Measurements from ENCODE around the gene ANO7.

DNA sequence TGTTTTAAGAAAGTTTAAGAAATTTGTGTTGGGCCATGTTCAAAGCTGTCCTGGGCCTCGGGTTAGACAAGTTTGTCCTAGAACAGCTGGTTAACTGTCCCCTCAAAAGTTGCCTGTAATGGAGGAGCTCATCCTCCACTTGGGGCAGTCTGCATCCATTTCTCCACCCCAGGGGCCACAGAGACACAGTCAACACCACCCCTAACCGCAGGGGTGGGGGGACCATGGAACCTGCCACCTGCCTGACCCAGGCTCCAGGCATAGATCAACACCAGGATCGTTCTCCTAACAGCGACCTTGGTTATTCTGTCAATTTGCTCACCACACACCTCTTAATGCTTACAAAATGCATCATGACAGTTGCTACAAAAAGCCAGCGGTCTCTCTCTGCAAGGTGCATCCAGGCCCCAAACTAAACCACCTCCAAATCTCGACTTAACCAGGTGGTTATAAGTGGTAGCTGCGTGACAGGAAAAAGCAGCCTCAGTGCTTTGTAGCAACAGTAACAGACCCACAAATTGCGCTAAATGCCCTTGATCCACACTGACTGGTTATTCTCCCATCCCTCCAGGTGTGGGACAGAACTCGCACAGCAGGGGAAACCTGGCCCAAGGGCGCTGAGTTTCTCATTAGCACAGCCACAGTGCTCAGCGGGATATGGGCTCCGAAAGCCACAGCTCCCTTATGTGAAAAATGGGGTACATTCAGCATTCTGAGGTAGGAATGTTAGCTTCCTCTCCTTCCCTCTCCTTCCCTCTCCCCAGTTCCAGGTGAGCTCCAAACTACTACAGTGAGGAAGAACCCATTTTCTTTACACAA is 79.0 kb downstream of the ANO7 start:
- no peak for TF ChIP-seq POLR2AphosphoS5 (IDR thresholded peaks at IDR 0.05)
- TF ChIP-seq, protein P1, sequence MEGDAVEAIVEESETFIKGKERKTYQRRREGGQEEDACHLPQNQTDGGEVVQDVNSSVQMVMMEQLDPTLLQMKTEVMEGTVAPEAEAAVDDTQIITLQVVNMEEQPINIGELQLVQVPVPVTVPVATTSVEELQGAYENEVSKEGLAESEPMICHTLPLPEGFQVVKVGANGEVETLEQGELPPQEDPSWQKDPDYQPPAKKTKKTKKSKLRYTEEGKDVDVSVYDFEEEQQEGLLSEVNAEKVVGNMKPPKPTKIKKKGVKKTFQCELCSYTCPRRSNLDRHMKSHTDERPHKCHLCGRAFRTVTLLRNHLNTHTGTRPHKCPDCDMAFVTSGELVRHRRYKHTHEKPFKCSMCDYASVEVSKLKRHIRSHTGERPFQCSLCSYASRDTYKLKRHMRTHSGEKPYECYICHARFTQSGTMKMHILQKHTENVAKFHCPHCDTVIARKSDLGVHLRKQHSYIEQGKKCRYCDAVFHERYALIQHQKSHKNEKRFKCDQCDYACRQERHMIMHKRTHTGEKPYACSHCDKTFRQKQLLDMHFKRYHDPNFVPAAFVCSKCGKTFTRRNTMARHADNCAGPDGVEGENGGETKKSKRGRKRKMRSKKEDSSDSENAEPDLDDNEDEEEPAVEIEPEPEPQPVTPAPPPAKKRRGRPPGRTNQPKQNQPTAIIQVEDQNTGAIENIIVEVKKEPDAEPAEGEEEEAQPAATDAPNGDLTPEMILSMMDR (IDR thresholded peaks at IDR 0.05), result no peak
- TF ChIP-seq POLR2A (IDR thresholded peaks at IDR 0.05; ENCODE audit: low read depth), result no peak

Data from esophagus muscularis mucosa (tissue), 3 donors.